Measurements from ENCODE around the gene TOMM5.
"Not testable (repeated sequence)": the region's sequence is repeated elsewhere in the genome, so short reads cannot be mapped to it uniquely, and the experiment has no call there.

The TOMM5 gene

DNA sequence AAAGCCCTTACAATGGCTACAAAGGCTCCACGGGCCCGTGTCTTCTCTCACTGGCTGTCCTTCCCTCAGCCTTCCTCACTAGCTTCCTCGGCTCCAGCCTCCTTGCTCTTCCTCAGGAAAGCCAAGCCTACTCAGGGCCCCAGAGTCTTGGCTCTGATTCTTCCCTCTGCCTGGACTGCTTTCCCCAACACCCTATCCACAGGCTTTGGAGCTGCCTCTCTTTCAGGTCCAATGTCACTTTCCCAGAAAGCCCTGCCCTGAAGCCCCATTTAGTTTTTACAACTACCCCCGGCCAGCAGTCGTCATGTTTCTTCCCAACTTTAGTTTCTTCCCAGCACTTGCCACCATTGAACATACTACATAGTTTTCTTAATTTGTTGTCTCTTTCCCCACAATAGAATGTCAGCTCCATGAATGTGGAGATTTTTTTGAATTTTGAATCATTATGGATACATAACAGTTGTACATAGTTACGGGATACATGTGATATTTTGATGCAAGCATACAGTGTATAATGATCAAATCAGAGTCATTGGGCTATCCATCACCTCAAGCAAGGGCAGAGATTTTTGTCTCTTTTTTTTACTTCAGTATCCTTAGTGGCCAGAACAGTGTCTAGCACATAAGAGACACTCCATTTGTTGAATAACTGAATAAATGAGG is 17.5 kb upstream of the TOMM5 start:
- DNase-seq = no peak

DNA sequence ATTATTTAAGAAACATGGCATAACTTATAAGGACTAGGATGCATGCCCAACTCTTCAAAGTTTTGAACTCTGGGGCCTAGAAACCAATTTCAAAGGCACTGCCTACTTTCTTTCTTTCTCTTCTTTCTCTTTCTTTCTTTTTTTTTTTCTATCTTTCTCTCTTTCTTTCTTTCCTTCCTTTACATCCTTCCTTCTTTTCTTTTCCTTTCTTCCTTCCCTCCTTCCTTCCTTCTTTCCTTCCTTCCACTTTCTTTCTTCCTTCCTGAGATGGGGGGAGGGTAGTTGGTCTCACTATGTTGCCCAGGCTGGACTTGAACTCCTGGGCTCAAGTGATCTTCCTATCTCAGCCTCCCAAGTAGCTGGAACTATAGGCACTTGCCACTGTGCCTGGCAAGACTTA is 15.9 kb upstream of the TOMM5 start:
- DNase-seq = no peak

DNA sequence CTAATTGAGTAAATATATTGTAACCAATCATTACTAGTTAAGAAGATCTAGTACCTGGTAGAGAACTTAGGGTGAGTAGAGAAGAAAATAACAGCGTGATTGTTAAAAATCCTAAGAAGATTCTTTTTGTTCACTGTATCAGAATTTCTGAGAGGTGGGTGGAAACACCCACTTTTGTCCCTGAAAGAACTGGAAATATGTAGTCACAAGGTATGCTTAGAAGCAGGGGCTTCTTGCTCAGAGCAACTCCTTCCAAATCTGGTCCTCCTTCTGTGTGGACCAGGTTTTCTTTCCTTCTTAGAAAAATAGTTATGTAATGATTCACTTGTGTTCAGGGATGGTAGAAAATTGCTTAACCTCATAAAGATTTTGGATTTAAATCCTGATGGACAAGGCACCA is 11.9 kb upstream of the TOMM5 start:
- no peak for DNase-seq

DNA sequence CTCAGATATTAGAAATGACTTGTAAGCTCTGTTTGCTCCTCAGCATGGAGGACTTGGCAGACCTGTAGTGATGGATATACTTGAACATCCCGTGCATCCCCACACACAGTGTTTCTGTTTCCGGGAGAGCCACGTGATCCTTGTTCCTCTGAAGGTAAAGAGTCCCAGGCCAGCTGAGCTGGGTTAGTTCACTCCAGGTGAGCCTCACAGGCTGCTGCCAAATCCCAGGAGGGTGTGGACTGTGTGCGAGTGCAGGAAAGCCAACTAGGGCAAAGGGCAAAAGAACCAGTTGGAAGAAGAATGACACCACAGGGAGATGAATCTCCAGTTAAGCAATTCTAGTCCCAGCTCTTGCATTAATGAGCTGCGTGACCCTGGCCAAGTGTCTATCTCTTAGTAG is 10.4 kb upstream of the TOMM5 start:
- DNase-seq = no peak

DNA sequence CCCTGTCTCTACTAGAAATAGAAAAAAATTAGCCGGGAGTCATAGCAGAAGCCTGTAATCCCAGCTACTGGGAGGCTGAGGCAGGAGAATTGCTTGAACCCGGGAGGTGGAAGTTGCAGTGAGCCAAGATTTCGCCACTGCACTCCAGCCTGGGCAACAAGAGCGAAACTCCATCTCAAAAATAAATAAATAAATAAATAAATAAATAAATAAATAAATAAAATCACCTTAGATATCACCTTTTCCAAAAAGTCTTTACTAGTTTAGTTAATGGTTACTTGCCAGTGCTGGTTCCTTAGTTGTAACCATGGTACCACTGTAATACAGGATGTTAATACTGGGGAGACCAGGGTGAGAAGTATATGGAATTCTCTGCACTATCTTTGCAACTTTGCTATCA is 9.7 kb upstream of the TOMM5 start:
- not testable (repeated sequence) for DNase-seq

DNA sequence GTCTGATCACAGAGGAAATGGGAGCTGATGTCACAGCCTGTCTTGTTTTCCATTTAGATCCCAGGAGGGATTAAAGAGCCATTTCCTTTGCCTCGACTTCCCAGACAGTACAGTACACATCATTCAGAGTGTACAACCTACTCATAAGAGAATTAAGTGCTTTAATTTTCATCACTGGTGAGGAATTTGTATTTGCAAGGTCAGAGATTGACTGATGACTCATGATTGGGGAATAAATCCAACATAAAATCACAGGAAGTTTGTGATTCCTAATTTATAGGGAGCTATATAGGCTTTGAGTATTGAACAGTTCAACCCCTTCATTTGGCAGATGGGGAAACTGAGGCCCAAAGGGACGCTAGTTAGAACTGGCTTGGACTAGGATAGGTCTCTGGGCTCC is 4.1 kb upstream of the TOMM5 start:
- DNase-seq = no peak

DNA sequence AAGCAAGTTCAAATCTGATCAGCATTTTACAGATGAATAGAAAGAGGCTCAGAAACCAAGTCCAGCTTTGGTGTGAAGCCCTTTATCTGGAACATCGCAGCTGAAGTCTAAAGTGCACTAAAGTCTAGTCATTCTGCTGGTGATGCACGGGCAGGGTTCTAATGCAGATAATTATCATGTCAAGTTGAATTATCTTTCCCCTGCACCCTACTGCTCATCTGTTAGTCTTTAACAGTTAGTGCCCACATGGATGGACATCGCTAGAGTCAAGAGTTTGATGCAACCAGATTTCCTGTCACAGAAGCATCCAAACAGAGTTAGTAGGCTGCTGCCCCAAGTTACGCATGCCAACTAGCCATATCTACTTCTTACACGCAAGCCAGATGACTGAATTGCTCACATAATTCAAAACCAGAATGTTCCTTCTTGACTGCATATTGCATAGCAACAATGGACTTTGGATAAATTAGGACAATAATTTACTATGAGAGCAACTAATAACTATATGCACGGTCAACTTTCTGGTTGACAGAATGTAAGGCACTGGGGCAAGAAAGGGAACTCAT is 1.6 kb upstream of the TOMM5 start:
- no peak for DNase-seq

DNA sequence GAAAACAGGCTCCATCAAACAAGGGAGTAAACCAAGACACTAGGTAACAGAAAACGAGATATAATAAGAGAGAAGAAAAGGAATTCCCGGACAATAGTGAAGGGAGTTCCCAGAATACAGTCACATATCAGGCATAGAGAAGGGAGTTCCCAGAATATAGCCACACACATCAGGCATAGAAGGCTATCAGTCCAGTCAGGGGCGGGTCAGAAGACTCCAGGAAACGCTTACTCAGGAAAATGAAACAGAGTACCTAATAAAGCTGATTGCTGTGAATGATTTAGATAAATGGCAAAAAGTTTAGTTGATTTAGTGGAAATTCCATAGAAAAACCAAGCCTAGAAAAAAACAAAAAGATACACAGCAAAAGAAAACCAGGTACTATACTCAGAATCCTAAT is 4.9 kb downstream of the TOMM5 start:
- no peak for DNase-seq

DNA sequence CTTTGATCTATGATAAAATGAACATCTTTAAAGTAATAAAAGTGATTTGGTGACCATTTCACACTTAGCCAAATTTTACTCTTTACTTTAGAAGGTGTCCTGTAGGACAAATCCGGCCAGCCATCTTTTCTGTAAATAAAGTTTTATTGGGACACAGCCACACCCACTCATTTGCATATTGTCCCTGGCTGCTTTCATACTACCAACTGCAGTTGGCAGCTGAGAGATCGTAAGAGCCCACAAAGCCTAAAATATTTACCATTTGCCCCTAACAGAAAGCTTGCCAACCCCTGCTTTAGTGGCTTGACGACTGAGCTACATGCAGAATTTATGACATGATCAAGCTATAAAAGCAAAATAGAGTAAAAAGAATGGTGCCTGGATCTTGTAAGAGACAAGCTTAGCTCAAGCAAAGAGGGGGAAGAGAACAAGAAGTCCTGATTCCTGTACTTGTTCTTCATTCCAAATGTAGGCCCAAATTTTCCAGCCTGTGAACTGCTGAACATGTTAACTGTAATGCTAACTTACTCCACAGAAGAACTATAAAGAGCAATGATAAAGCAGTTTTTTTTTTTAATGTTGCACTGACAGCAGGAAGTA is 8.8 kb downstream of the TOMM5 start:
- no peak for DNase-seq

DNA sequence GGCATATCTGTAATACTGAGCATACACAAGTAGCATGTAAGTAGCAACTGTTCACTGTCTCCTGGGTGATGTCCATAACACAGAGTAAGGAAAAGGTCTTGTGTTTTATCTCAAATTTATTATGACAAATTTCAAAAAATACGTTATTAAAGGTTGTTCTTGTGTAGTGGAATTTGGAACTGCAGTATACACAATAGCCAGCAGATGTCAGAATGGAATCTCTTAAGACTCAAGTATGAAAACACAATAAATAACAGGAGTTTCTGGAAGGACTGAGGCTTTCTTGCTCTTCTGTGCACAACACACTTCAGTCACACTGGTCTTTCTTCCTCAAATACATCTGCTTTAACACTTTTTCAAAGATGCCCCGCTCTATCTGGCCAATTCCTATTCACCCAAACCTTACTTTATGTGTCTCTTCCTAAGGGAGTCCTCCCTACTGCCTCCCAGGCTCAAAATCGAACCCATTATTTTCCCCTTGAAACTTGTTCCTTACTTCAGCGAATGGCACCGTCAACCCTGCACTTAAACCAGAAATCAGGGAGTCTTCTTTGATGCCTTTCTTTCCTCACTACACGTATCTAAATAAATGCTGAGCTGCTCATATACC is 9.7 kb downstream of the TOMM5 start:
- DNase-seq = no peak

DNA sequence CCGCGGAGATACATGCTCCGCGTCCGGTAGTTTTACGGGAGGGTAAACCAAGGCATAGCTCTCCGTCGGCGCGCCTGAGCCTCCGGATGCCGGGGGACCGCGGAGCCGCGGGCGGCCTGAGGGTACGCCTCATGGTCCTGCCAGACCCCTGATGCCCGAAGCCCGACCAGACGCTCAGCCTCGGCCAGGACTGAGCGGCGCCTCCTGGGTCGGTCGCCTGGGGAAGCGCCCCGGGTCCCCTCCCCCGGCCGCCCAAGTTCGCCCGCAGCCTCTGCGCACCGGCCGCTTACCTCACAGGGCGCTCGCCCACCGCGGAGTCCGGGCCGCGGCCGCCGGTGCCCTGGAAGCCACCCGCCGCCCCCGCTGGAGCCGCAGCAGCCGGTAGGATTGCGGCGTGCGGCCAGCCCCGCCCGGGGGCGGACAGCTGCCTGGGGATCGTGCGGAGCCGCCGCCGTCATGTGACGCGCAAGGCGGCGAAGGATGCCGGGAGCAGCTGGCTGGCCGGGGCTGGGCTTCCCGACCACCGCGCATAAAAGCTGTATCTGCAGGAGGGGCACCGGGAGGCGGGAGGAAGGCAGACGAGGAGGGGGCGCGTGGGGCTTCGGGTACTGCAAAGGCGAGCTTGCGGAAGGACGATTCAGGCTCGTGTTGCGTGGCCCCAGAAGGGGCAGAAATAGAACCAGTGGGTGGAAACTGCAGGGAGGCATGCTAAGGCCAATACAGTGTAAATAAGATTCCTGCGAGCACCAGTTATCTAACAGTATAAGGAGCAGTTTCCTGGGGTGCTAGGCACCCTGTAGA is 16.3 kb downstream of the TOMM5 start, which contains the start of gene FBXO10:
Gene FBXO10 (minus strand): TSS at position 460 of the 801 bp plus-strand sequence. CDS start 34,612 bp downstream, outside the sequence.
- DNase-seq = peak; percentile 18 to 29

DNA sequence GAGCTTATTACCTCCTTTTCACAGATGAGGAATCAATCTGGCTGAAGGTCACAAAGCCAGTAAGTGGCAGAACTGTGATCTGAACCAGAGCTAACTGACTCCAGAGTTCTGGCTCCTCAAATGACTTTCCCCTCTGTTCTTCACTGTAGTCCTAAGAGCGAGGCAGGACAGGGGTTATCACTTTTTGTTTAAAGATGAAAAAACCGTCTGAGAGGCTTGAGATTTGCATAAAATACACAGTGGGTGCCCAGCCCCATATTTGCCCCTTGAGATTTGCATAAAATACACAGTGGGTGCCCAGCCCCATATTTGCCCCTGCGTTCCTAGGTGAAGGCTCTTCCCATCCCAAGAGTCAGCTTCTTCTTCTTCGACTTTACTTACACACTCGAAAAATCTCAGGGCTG is 16.9 kb downstream of the TOMM5 start:
- DNase-seq = no peak

DNA sequence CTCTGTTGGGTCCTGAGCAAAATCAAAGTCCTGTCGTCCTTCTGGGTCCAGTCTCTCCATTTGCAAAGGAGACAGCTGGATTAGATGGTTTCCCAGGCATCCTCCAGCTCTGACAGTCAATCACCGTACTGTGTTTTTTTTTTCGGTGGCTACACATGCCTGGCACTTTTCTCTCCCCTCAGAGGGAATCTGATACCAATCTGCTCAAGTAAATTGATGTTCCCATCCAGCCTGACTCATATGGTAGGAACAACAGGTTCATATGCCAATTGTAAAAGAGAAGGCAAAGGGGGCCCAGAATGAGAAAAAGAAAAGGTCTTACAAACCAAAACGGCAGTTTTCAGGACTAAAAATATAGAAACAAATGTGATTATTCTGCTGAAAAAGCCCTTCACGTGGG is 17.4 kb downstream of the TOMM5 start:
- no peak for DNase-seq

DNA sequence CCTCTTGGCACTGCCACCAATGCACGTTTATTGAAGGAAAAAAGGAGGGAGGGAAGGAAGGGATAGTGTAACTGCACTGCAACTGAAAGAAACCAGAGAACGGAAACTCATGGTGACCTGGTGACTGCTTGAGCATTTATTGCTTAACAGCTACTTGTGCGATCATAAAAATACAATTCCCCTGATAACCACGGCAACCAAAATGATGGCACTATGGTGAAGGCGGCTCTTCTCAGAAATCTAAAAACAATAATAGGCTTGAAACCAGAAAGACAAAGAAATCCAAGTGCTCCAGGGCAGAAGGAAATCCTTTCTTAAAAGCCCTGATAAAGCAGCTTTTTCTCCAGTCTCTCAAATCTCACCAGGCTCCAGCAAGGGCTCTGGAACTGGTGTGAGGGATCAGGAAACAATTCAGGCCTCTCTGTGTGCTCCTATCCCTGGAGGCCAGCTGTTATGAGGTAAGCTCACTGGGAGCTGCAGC is 18.1 kb downstream of the TOMM5 start:
- DNase-seq = no peak

DNA sequence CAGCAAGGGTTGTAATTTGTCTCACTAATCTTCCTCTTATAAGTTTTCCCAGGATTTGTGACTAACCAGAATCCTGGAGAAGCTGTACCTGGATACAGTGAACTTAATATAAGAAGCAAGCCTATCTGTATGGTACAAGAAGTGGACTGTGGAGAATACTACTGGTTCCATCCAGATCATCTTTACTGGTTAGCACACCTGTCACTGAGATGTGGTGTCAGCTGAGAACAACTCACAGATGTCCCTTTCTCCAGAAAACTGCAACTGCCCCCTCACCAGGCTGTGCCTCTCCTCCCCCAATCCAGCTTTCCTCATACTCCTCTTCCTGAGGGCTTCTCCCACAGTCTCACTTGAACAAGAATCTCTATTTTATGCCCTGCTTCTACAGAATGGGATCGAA is 21.1 kb downstream of the TOMM5 start:
- no peak for DNase-seq

DNA sequence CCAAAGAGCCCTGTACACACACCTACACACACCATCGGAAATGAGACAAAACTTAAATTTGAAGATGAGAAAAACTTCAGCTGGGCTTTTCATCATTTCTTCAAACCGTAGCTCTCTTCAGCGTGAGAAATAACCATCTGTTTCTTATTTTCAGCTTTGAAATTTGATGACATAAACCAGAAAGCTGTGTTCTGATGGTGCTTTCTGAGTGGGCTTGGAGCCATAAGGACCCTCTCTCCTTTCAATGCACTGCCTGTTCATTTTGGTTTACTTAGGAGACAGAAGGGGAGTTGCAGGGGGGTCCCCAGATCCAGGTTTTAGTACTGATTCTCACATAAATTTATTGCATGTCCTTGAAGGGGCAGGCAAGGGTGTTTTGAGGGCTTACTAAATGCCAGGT is 25.7 kb downstream of the TOMM5 start:
- DNase-seq = no peak

DNA sequence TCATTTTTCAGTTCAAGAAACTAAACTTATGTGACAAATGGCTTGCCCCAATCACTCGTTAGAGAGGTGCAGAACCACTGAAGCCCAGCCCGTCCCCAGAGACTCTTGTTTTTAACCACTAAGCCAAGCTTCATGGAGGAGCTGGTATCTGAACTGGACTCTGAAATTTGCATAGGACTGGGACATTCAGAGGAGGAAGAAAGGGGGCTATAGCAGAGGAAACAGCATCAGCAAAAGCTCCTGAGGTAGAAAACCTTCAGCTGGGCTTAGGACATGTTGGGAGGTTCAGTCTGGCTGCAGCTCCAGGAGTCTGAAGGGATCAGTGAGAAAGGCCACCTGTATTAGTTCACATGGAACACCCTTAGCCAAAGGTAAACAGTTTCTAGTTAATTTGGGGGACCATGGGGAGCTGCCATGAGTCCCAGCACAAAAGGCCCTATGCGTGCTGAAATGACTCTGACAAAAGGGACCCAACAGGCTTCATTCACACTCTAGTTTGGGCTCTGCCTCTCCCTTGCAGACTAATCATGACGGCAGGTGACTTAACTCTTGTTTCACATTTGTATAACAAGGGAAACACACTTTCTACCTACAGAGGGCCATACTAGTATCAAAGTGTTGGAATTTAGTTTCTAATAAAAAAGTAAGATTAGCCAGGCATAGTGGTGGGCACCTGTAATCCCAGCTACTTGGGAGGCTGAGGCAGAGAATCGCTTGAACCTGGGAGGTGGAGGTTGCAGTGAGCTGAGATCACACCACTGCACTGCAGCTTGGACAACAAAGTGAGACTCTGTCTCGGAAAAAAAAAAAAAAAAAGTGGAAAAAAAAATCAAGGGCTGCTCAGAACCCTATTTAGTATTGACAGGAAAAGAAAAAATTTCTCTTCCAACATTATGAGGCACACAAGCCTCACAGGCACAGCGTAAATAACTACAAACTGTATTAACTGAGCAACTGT is 26.5 kb downstream of the TOMM5 start:
- no peak for DNase-seq

DNA sequence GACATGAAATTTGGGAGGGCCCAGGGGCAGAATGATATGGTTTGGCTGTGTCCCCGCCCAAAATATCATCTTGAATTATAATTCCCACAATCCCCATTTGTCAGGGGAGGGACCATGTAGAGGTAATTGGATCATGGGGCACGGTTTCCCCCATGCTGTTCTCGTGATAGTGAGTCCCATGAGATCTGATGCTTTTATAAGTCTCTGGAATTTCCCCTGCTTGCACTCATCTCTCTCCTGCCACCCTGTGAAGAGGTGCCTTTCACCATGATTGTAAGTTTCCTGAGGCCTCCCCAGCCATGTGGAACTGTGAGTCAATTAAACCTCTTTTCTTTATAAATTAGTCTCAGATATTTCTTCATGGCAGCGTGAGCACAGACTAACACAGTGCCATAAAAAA is 27.5 kb downstream of the TOMM5 start:
- DNase-seq = no peak

DNA sequence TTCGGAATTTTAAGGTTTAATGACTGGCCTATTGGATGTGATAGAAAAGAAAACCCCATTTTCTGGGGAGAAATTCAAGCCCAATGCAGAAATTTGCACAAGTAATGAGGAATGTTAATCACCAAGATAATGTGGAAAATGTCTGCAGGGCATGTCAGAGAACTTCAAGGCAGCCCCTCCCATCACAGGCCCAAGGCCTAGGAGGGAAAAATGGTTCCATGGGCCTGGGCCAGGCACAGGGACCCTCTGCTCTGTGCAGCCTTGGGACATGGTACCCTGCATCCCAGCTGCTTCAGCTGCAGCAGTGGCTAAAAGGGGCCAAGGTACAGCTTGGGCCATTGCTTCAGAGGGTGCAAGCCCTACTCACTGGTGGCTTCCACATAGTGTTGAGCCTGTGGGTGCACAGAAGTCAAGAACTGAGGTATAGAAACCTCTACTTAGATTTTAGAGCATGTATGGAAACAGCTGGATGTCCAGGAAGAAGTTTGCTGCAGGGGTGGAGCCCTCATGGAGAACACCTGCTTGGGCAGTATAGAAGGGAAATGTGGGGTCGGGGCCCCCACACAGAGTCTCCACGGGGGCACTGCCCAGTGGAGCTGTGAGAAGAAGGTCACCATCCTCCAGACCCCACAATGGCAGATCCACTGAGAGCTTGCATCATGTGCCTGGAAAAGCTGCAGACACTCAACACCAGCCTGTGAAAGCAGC is 28.4 kb downstream of the TOMM5 start:
- no peak for DNase-seq

DNA sequence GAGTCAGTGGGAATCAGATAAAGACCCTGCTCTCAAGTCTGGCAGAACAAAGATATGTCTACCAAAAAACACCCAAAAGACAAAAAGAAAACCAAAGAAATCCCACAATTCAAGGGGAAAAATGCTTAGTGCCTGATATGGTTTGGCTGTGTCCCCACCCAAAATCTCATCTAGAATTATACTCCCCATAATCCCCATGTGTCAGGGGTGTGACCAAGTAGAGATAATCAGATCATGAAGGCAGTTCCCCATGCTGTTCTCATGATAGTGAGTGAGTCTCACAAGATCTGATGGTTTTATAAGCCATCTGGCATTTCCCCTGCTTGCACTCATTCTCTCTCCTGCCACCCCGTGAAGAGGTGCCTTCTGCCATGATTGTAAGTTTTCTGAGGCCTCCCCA is 29.6 kb downstream of the TOMM5 start:
- no peak for DNase-seq

DNA sequence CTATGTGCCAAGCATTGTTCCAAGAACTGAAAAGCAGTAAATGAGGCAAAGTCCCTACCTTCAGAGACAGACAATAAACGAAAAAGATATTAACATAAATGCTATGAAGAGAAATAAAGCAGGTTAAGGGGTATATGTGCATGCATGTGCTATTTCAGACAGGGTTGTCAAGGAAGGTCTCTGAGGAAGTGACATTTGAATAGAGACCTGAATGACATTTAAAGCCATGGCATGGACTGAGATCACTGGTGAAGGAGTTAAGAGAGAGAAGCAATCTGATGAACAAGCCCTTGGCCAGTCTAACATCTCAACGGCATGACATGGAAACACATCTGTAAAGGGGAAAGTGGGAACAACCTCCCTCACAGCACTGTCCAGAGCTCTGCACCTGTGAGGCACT is 30.7 kb downstream of the TOMM5 start:
- no peak for DNase-seq

All from stimulated activated CD4-positive, alpha-beta T cell treated with anti-CD3 and anti-CD28 coated beads, Interleukin-2, amount 100 ng/mL, for 48 hours (primary cell).